Stimulated activated CD8-positive, alpha-beta memory T cell treated with anti-CD3 and anti-CD28 coated beads, Interleukin-15, amount 100 ng/mL, for 1 hour (primary cell): ENCODE results near the gene FAM110D.

Source experiments
- DNase-seq: peaks from one replicate; pipeline ENCODE4 v3.0.0-alpha.2; 2020; ENCODE audit warnings: low read depth

Gene FAM110D

GRCh38 chr1:26189331-26189730 lies 30.5 kb downstream of the FAM110D start:
- DNase-seq = no peak

- DNase-seq = no peak
These were observed 30.9 kb downstream of the FAM110D start for GRCh38 chr1:26189751-26190275.

GRCh38 chr1:26190373-26190987 lies 31.6 kb downstream of the FAM110D start, which contains the start of gene CATSPER4:
Gene CATSPER4 (plus strand): TSS chr1:26190602. CDS start chr1:26190628, 26 bp downstream.
- no peak for DNase-seq

GRCh38 chr1:26191739-26192138 lies 32.9 kb downstream of the FAM110D start:
- no peak for DNase-seq

GRCh38 chr1:26195805-26196204 lies 36.9 kb downstream of the FAM110D start:
- no peak for DNase-seq

- no peak for DNase-seq
These were observed 38.4 kb downstream of the FAM110D start for GRCh38 chr1:26197301-26197700.

GRCh38 chr1:26197813-26198212 lies 38.9 kb downstream of the FAM110D start:
- DNase-seq = no peak

- no peak for DNase-seq
These were observed 41.5 kb downstream of the FAM110D start for GRCh38 chr1:26200413-26200812.

- DNase-seq = no peak
These were observed 44.9 kb downstream of the FAM110D start for GRCh38 chr1:26203642-26204318.

GRCh38 chr1:26210147-26210870 lies 51.4 kb downstream of the FAM110D start:
- DNase-seq = no peak

GRCh38 chr1:26212726-26213125 lies 53.8 kb downstream of the FAM110D start:
- DNase-seq = no peak

GRCh38 chr1:26213335-26213905 lies 54.5 kb downstream of the FAM110D start:
- no peak for DNase-seq
